Activated T-helper 2 cell treated with anti-CD3 and anti-CD28 coated beads, Interferon-gamma antibody, Interleukin-2, Interleukin-4, amounts not matched to agents 10 μg/mL and 5 μg/mL and 100 μg/mL, durations not matched to agents 14 hours and 24 hours and 36 hours (primary cell): ENCODE data around the gene FOXN1. TPM values are rescaled to one million over a fixed set of nuclear protein-coding genes. Genes with fewer than 3 reads are reported as not detected.

Source experiments
- DNase-seq: peaks from one replicate; pipeline ENCODE4 v3.0.0; 2021; ENCODE audit warnings: low spot score
- H3K27ac Mint-ChIP-seq: one replicate; pipeline ENCODE4 v1.8.0; 2021; ENCODE audit warnings: mixed read lengths
- H3K27me3 Mint-ChIP-seq: one replicate; pipeline ENCODE4 v1.8.0; 2021; ENCODE audit warnings: low read depth, mixed read lengths
- H3K36me3 Mint-ChIP-seq: one replicate; pipeline ENCODE4 v1.8.0; 2021; ENCODE audit warnings: low read depth, mixed read lengths
- H3K4me1 Mint-ChIP-seq: one replicate; pipeline ENCODE4 v1.8.0; 2021; ENCODE audit warnings: low read depth, mixed read lengths
- H3K4me3 Mint-ChIP-seq: one replicate; pipeline ENCODE4 v1.8.0; 2021; ENCODE audit warnings: low read depth, mild to moderate bottlenecking, moderate library complexity, mixed read lengths
- H3K9me3 Mint-ChIP-seq: one replicate; pipeline ENCODE4 v1.8.0; 2021; ENCODE audit warnings: mixed read lengths
- intact Hi-C: fragments of 100-400 bp; cut with micrococcal nuclease; formaldehyde crosslinking; loops from one replicate; pipeline ENCODE4 v1.15.1; 2023
- total RNA-seq: library from RNA; stranded (reverse); gene quantifications from 2 replicates; pipeline ENCODE4 v1.2.3, GENCODE V29; 2022

The FOXN1 gene
- total RNA-seq, 1 donor from 2014 or later: not detected

GRCh38 chr17:28551421-28552175, 45.5 kb downstream of the FOXN1 start:
- H3K36me3 Mint-ChIP-seq: peaks cover 39% of the 10 kb centered on the region
- no peaks in the 10 kb centered on the region for H3K27me3 Mint-ChIP-seq
- DNase-seq: no peak
- no peaks in the 10 kb centered on the region for H3K9me3 Mint-ChIP-seq
- intact Hi-C loops: loop anchor here (2.0 kb wide), 2 partner anchors 19 to 47 kb away; partner anchors contain the start of genes PIGS and SPAG5
- peaks cover 43% of the 10 kb centered on the region for H3K4me1 Mint-ChIP-seq
- peak overlapping the region; percentile 76 for H3K27ac Mint-ChIP-seq
- peak overlapping the region; percentile 97 for H3K4me3 Mint-ChIP-seq

DNA sequence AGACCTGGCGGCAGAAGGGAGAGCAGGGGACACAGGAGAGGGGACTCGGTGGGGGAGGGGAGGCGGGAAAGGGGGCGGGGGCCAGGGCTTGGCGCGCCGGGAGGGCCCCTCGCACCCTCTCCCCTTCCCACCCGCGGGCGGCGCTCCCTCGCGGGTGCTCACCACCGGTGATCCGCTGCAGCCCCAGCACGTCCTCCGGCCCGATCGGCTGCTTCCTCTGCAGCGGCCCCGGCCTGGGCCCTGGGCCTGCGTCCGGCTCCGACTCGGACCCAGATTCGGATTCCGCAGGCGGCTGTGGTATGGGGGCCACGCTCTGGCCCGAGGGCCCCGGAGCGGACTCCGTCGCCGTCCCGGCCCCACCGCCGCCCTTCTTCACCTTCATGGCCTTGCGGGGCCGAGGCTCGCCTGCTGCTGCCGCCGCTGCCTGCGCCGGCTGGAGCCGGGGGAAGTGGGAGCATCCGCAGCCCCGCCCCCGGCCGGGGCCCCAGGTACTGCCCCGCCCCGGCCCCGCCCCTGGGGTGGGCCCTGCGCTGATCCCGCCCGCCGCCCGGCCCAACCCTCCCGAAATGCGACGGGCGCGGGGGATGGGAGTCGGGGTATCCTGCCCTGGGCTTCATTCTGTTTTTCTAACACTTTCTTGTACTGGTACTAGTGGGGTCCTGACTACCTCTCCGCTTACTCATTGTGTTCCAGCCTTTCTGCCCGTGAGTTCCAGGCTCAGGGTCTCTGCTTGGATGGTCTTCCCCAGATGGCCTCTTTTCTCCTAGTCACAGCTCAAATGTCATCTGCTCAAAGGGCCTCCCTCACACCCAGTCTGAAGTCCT, 46.2 kb downstream of the FOXN1 start, which contains the start of gene UNC119:
Gene UNC119, minus strand, starts transcription at position 449 of the 824 bp plus-strand sequence. Its CDS starts 67 bp downstream, at position 382.
- DNase-seq: peak; percentile 70
- Mint-ChIP-seq H3K4me1 (peaks cover 47% of the 10 kb centered on the region), H3K27ac (peak within 1 kb of the TSS; percentile 76)

GRCh38 chr17:28553000-28553505, 46.9 kb downstream of the FOXN1 start:
- no peak for DNase-seq
- Mint-ChIP-seq H3K27ac (no peak overlapping the region), H3K36me3 (peaks cover 50% of the 10 kb centered on the region), H3K4me1 (peaks cover 51% of the 10 kb centered on the region), H3K9me3 (no peaks in the 10 kb centered on the region), H3K27me3 (no peaks in the 10 kb centered on the region), H3K4me3 (peak overlapping the region; percentile 87)
- intact Hi-C loops: loop anchor here (2.0 kb wide), 2 partner anchors 18 to 46 kb away; partner anchors contain the start of genes PIGS and SPAG5

More for the DNA sequence above, 46.2 kb downstream of the FOXN1 start, which contains the start of gene UNC119:
- Mint-ChIP-seq H3K9me3 (no peaks in the 10 kb centered on the region), H3K36me3 (peaks cover 46% of the 10 kb centered on the region), H3K27me3 (no peaks in the 10 kb centered on the region), H3K4me3 (peak within 1 kb of the TSS; percentile 97)
- intact Hi-C loops: loop anchor here (2.0 kb wide), 2 partner anchors 18 to 46 kb away; partner anchors contain the start of genes PIGS and SPAG5

DNA sequence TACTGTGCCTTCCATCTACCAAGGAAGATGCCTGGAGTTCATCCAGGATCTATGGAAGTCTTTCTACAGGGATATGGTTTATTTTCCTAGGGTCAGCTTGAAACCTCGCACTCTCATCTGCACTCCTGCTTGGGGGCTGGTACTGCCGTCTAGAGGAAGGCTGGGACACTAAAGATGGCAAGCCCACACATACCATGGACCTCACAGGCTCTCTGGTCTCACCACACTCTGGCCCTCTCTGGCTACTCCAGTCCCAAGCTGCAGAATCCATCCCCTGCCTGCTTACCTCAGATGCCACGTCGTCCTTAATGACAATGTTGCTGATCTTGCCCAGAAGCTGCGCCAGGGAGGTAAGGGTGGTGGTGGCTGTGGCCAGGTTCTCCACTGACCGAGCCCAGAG, 48.4 kb downstream of the FOXN1 start:
- H3K36me3 Mint-ChIP-seq: peaks cover 56% of the 10 kb centered on the region
- H3K4me1 Mint-ChIP-seq: peaks cover 41% of the 10 kb centered on the region
- DNase-seq: no peak
- H3K4me3 Mint-ChIP-seq: no peak overlapping the region
- no peaks in the 10 kb centered on the region for H3K9me3 Mint-ChIP-seq
- no peak overlapping the region for H3K27ac Mint-ChIP-seq
- H3K27me3 Mint-ChIP-seq: no peaks in the 10 kb centered on the region
- intact Hi-C loops: no loop called here

- peaks cover 37% of the 10 kb centered on the region for H3K4me1 Mint-ChIP-seq
- H3K9me3 Mint-ChIP-seq: no peaks in the 10 kb centered on the region
- intact Hi-C loops: no loop called here
- H3K36me3 Mint-ChIP-seq: peaks cover 61% of the 10 kb centered on the region
- no peak overlapping the region for H3K4me3 Mint-ChIP-seq
- DNase-seq: no peak
- no peak overlapping the region for H3K27ac Mint-ChIP-seq
- H3K27me3 Mint-ChIP-seq: no peaks in the 10 kb centered on the region
Measured at GRCh38 chr17:28555022-28555421, 48.9 kb downstream of the FOXN1 start.

DNA sequence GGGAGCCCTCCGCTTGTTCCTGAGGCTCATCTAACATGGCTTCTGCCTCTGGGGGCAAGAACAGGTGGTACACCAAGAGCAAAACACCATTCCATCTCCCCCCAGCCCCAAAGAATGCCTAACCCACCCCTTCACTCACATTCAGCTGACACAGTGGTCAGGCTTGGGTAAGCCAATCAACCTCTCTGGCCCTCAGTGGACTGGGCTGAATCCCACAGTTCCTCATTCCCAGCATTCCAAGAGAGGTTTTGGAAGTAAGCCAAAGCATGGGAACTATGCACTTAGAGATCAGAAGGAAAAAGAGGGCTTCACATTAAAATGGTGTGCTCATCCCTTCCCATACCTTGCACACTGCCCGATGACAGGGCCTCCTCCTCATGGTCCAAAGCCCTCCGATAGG, 57.3 kb downstream of the FOXN1 start:
- no peak overlapping the region for H3K4me3 Mint-ChIP-seq
- peaks cover 55% of the 10 kb centered on the region for H3K36me3 Mint-ChIP-seq
- H3K27ac Mint-ChIP-seq: no peak overlapping the region

DNA sequence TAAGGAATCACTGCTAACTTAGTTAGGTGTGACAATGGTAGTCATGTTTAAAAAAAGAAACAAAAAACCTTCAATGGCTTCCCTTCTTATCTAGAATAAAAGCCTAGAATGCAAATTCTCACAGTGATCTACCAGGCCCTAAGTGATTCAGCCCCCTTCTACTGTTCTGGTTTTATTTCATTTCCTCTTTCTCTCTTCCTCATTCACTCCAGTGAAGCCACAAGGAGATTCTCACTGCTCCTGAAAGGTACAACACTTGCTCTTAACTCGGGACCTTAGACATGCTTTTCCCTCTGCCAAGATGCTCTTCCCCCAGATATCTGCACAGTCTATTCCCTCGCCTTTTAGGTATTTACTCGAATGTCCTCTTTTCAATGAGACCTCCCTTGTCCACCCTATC, 61.5 kb downstream of the FOXN1 start:
- no peak for DNase-seq
- peaks cover 48% of the 10 kb centered on the region for H3K36me3 Mint-ChIP-seq
- intact Hi-C loops: no loop called here
- no peaks in the 10 kb centered on the region for H3K27me3 Mint-ChIP-seq
- H3K27ac Mint-ChIP-seq: peak overlapping the region; percentile 40
- no peak overlapping the region for H3K4me3 Mint-ChIP-seq
- H3K4me1 Mint-ChIP-seq: peaks cover 40% of the 10 kb centered on the region
- no peaks in the 10 kb centered on the region for H3K9me3 Mint-ChIP-seq

More for the DNA sequence above, 57.3 kb downstream of the FOXN1 start:
- H3K4me1 Mint-ChIP-seq: peaks cover 19% of the 10 kb centered on the region
- DNase-seq: no peak
- intact Hi-C loops: no loop called here
- no peaks in the 10 kb centered on the region for H3K9me3 Mint-ChIP-seq
- H3K27me3 Mint-ChIP-seq: no peaks in the 10 kb centered on the region

- peak overlapping the region; percentile 97 for H3K4me3 Mint-ChIP-seq
- no peak for DNase-seq
- peaks cover 54% of the 10 kb centered on the region for H3K36me3 Mint-ChIP-seq
- H3K27ac Mint-ChIP-seq: no peak overlapping the region
- no peaks in the 10 kb centered on the region for H3K27me3 Mint-ChIP-seq
- intact Hi-C loops: no loop called here
- no peaks in the 10 kb centered on the region for H3K9me3 Mint-ChIP-seq
- H3K4me1 Mint-ChIP-seq: peaks cover 50% of the 10 kb centered on the region
Measured at GRCh38 chr17:28569446-28569845, 63.3 kb downstream of the FOXN1 start.

DNA sequence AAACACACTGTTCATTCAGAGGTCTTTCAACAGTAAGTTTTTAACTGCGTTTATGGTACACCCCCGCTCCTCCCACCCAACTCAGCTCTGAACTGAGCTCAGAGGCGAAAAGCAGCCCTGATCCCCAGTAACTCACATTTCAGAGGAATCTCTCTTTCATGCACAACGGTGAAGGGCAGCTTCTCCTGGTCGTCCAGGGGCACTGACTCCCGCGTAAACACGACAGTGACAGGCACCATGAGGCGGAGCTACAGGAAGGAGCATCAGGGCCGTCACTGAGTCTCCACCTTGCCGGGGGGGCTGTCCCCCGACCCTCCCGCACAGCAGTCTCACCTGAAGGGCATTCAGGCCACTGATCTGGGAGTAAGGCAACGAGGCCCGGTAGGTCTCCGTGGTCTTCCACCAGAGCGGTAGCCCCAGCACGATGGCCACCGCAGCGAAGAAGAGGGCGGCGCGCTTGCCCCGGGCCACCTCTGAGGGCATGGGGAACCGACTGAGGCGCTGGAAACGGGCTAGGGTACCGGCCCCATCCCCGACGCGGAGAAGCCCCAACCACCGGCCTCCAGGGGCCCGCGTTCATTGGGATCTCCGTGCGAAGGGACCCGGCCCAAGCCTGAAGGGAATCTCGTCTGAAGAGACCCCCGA, 64.7 kb downstream of the FOXN1 start:
- H3K36me3 Mint-ChIP-seq: peaks cover 55% of the 10 kb centered on the region
- DNase-seq: peak; percentile 46
- intact Hi-C loops: loop anchor here (1.0 to 2.0 kb wide), 2 partner anchors 18 to 27 kb away; partner anchors contain the start of gene UNC119
- H3K4me3 Mint-ChIP-seq: peak overlapping the region; percentile 97
- no peaks in the 10 kb centered on the region for H3K9me3 Mint-ChIP-seq
- H3K27ac Mint-ChIP-seq: peak overlapping the region; percentile 93
- H3K27me3 Mint-ChIP-seq: no peaks in the 10 kb centered on the region
- peaks cover 49% of the 10 kb centered on the region for H3K4me1 Mint-ChIP-seq

DNA sequence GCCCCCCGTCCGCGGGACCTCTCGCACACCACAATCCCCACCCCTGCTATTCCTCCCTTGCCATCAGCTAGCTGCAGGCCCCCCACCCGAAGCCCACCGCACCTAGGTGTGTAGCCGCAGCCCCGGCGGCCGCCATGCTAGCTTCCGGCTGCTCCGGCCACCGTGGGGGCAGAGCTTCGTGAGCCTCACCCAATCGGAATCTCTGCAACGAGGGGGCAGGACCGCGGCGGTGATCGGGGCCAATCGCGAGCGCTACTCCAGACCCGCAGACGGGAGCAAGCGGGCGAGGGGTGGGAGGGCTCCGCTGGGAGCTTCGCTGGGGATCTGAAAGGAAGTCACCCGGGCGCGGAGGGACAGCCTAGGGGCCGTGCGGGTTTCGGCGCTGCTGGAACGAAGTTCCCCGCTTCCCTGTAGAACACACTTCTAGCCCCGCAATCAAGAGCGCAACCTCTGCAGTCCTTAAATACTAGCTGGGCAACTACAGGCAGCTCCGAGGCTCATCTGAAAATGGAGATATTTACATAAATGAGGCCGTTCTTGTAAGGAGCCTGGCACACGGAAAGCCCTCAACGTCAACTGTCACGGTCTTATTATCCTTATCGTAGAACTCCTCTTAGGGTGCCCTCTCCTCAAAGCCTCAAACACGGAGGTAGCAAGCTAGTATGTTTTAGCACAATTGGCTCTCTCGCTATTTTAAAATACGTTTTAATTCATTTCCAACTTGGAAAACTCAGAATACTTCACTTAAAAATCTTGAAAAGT, 65.4 kb downstream of the FOXN1 start, which contains the start of gene PIGS:
Gene PIGS, minus strand, starts transcription at position 164 of the 762 bp plus-strand sequence. Its CDS starts 28 bp downstream, at position 136.
- H3K27ac Mint-ChIP-seq: peak within 1 kb of the TSS; percentile 93
- H3K27me3 Mint-ChIP-seq: no peaks in the 10 kb centered on the region
- intact Hi-C loops: loop anchor here (1.0 to 2.0 kb wide), 2 partner anchors 19 to 27 kb away; partner anchors contain the start of gene UNC119
- H3K4me3 Mint-ChIP-seq: peak within 1 kb of the TSS; percentile 97
- no peaks in the 10 kb centered on the region for H3K9me3 Mint-ChIP-seq
- peak; percentile 91 for DNase-seq
- peaks cover 54% of the 10 kb centered on the region for H3K4me1 Mint-ChIP-seq
- peaks cover 59% of the 10 kb centered on the region for H3K36me3 Mint-ChIP-seq

- Mint-ChIP-seq H3K36me3 (peaks cover 60% of the 10 kb centered on the region), H3K9me3 (no peaks in the 10 kb centered on the region), H3K27me3 (no peaks in the 10 kb centered on the region), H3K27ac (peak overlapping the region; percentile 70), H3K4me1 (peaks cover 54% of the 10 kb centered on the region), H3K4me3 (peak overlapping the region; percentile 97)
- intact Hi-C loops: no loop called here
- DNase-seq: no peak
Measured at GRCh38 chr17:28572259-28573039, 66.3 kb downstream of the FOXN1 start.
